PC-9 (cell line): ENCODE results near the gene USH2A. TPM values are rescaled to one million over a fixed set of nuclear protein-coding genes. Genes with fewer than 3 reads are reported as not detected.

Source experiments
- BruUV-seq: library from RNA; stranded (reverse); fragments of 400-500 nt; replicated peaks from 2 replicates; lab custom pipeline; 2021; lab: Mats Ljungman, UMichigan
- CTCF ChIA-PET: fragments of 300-600 bp; sonication (Branson Sonifier 250); formaldehyde crosslinking; loops from one replicate; lab custom pipeline; 2022; ENCODE audit warnings: antibody characterized with exemption; lab: Charles Lee
- POLR2A ChIA-PET: fragments of 300-600 bp; sonication (Branson Sonifier 250); formaldehyde crosslinking; loops from one replicate; lab custom pipeline; 2022; ENCODE audit warnings: antibody characterized with exemption; ENCODE audit not compliant: unreplicated experiment; lab: Charles Lee
- DNase-seq, 2 experiments: peaks; one replicate each; pipeline versions ENCODE4 v3.0.0 to v3.0.0-alpha.2; 2015 to 2022; ENCODE audit warnings: mixed read lengths in 1 of 2
- H2AFZ ChIP-seq: fragments of 200-600 bp; sonication (generic); 2 replicates; pipeline ENCODE4 v1.8.1; 2017; ENCODE audit warnings: antibody characterized with exemption
- H3F3A ChIP-seq: fragments of 200-600 bp; sonication (generic); 2 replicates; pipeline ENCODE4 v1.8.1; 2017; ENCODE audit warnings: antibody characterized with exemption, mild to moderate bottlenecking, low read depth; ENCODE audit not compliant: insufficient read depth
- H3K27ac ChIP-seq: fragments of 200-600 bp; sonication (generic); 2 replicates; pipeline ENCODE4 v1.6.1; 2016; ENCODE audit warnings: mixed run types
- H3K27me3 ChIP-seq: fragments of 200-600 bp; sonication (generic); 2 replicates; pipeline ENCODE4 v1.6.1; 2016; ENCODE audit warnings: low read depth, mixed run types; ENCODE audit not compliant: insufficient read depth
- H3K36me3 ChIP-seq: fragments of 200-600 bp; sonication (generic); 2 replicates; pipeline ENCODE4 v1.6.1; 2016; ENCODE audit warnings: low read depth, mixed run types
- H3K4me1 ChIP-seq: fragments of 200-600 bp; sonication (generic); replicated peaks from 2 replicates; pipeline ENCODE4 v1.6.1; 2016; ENCODE audit warnings: mixed run types; ENCODE audit not compliant: insufficient read depth
- H3K4me2 ChIP-seq: fragments of 200-600 bp; sonication (generic); 2 replicates; pipeline ENCODE4 v1.6.1; 2017; ENCODE audit warnings: mixed run types
- H3K4me3 ChIP-seq: fragments of 200-600 bp; sonication (generic); 2 replicates; pipeline ENCODE4 v1.6.1; 2016; ENCODE audit warnings: mixed run types
- H3K79me2 ChIP-seq: fragments of 200-600 bp; sonication (generic); 2 replicates; pipeline ENCODE4 v1.6.1; 2017; ENCODE audit warnings: low read depth, mixed run types
- H3K9me2 ChIP-seq: fragments of 200-600 bp; sonication (generic); 2 replicates; pipeline ENCODE4 v1.8.1; 2017; ENCODE audit warnings: mild to moderate bottlenecking; ENCODE audit not compliant: insufficient read depth
- H3K9me3 ChIP-seq: fragments of 200-600 bp; sonication (generic); 2 replicates; pipeline ENCODE4 v1.8.1; 2016; ENCODE audit warnings: low read depth; ENCODE audit not compliant: insufficient read depth
- H4K20me1 ChIP-seq: fragments of 200-600 bp; sonication (generic); 2 replicates; pipeline ENCODE4 v1.8.1; 2017; ENCODE audit not compliant: insufficient read depth
- CTCF ChIP-seq: fragments of 200-600 bp; sonication (generic); conservative IDR thresholded peaks from 2 replicates; pipeline ENCODE4 v1.6.1; 2017; ENCODE audit warnings: mixed run types, antibody characterized with exemption, mild to moderate bottlenecking, moderate library complexity
- EZH2 ChIP-seq: fragments of 200-600 bp; sonication (generic); IDR thresholded peaks from 2 replicates; pipeline ENCODE4 v1.8.0; 2017; ENCODE audit warnings: antibody characterized with exemption, low read depth
- intact Hi-C: fragments of 100-400 bp; cut with micrococcal nuclease; formaldehyde crosslinking; loops from one replicate; pipeline ENCODE4 v1.10.0; 2022; ENCODE audit not compliant: unreplicated experiment
- total RNA-seq: library from RNA; stranded (reverse); gene quantifications from 2 replicates; pipeline ENCODE4 v1.2.3, GENCODE V29; 2021

Gene USH2A
- total RNA-seq, 1 experiment from 2014 or later, result not detected

GRCh38 chr1:216270086-216270773 is 153.0 kb downstream of the USH2A start:
- no peak for TF ChIP-seq CTCF
- no peak for TF ChIP-seq EZH2
- Histone ChIP-seq H2AFZ (no peak overlapping the region), H3K4me1 (no peaks in the 10 kb centered on the region), H3K4me2 (no peak overlapping the region), H3K4me3 (no peak overlapping the region), H3K79me2 (no peaks in the 10 kb centered on the region), H3K9me3 (no peaks in the 10 kb centered on the region), H3K27ac (no peak overlapping the region), H3K9me2 (no peaks in the 10 kb centered on the region), H3K36me3 (no peaks in the 10 kb centered on the region), H3F3A (no peaks in the 10 kb centered on the region), H3K27me3 (no peaks in the 10 kb centered on the region), H4K20me1 (no peaks in the 10 kb centered on the region)
- intact Hi-C loops, result no loop called here
- DNase-seq, result no peak
- no TSS peak for BruUV-seq
- ChIA-PET CTCF (no interaction called here), POLR2A (no interaction called here)

- no peak for DNase-seq
- Histone ChIP-seq H3K79me2 (no peaks in the 10 kb centered on the region), H3K4me1 (no peaks in the 10 kb centered on the region), H3K4me3 (no peak overlapping the region), H3F3A (no peaks in the 10 kb centered on the region), H2AFZ (no peak overlapping the region), H3K9me3 (no peaks in the 10 kb centered on the region), H4K20me1 (no peaks in the 10 kb centered on the region), H3K9me2 (no peaks in the 10 kb centered on the region), H3K27me3 (no peaks in the 10 kb centered on the region), H3K27ac (no peak overlapping the region), H3K36me3 (no peaks in the 10 kb centered on the region), H3K4me2 (no peak overlapping the region)
- CTCF ChIA-PET, result no interaction called here
- TF ChIP-seq EZH2 (no peak), CTCF (no peak)
- BruUV-seq, result no TSS peak
- POLR2A ChIA-PET, result no interaction called here
- intact Hi-C loops, result no loop called here
Observed at GRCh38 chr1:216261631-216262030, 161.6 kb downstream of the USH2A start.

- CTCF ChIA-PET, result no interaction called here
Observed at GRCh38 chr1:216258856-216259255, 164.4 kb downstream of the USH2A start.

More at GRCh38 chr1:216258856-216259255, 164.4 kb downstream of the USH2A start:
- Histone ChIP-seq H3K27me3 (no peaks in the 10 kb centered on the region), H3K79me2 (no peaks in the 10 kb centered on the region), H3F3A (no peaks in the 10 kb centered on the region), H3K9me2 (no peaks in the 10 kb centered on the region), H3K4me3 (no peak overlapping the region), H4K20me1 (no peaks in the 10 kb centered on the region), H2AFZ (no peak overlapping the region), H3K27ac (no peak overlapping the region), H3K36me3 (no peaks in the 10 kb centered on the region), H3K4me1 (no peaks in the 10 kb centered on the region), H3K9me3 (no peaks in the 10 kb centered on the region), H3K4me2 (no peak overlapping the region)
- TF ChIP-seq EZH2 (no peak), CTCF (no peak)
- BruUV-seq, result no TSS peak
- no peak for DNase-seq
- intact Hi-C loops, result no loop called here
- POLR2A ChIA-PET, result no interaction called here
